GM19043 (cell line): ENCODE results near the gene MYO1D.

Source experiments
- ATAC-seq: cut with Tn5 transposase; IDR thresholded peaks from one replicate; pipeline ENCODE4 v1.9.1; 2021; ENCODE audit warnings: low read depth; ENCODE audit not compliant: unreplicated experiment

Gene MYO1D

DNA sequence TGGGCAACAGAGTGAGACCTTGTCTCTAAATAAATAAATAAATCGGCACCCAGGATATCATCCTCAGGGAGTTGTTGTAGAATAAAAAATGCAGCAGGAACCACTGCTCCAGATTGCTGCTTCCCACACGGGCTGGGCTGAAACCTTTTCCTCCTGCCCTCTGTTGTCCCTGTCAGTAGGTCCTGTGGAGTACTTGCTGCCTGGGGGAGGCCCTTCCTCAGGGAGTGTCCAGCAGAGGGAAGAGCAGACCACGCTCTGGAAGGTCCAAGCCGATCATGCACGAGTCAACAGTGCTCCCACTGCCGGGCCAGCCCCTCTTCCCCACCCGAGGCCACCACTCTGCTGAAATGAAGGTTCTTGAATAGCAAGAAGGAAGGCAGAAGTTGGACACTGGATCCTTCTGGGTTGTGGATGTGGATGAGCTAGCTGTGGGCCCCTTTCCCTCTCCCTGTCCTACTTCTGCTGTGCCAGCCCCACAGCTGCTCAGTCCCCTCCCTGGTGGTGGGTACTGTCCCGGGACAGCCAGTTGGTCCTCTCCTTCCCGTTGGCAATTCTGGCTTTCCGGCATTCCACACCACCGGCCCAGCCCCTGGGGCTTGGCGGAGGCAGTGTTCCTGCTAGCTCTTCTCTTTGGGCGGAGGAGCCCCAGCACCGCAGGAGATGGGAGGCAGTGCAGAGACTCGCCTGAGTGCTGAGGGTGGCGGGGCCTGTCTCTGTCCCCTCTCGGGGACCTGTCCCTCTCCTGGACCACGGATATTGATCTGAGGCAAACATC, 379.3 kb downstream of the MYO1D start:
- no peak for ATAC-seq

DNA sequence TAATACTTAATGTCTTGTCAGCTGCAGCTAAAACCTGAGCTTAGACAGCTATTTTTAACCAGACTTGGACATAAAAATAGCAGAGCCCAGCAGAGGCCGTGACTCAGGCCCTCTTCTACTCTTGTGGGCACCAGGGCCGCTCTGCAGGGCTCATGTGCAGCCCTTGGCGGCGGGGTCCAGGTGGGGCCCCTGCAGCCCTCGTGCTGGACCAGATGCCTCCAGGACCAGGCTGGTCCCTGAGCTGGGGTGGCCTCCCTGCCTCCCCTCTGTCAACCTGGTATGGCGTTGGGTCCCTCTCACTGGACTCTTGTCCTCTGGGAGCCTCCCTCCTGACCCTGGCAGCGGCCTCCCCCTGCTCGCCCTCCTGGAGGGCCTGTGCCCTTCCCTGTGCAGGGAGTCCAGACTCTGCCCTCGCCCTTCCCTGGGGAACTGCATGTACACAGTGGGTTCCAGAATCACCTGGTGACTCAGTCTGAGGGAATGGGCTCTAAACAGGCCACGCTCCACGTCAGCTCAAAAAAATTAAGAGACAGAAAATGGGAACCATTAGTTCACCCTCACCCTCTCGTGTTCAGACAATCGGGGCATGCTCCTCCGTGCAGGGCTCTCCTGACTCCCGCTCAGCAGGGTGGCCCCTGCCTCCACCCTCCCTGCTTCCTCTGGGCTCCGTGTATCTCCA, 380.4 kb downstream of the MYO1D start:
- ATAC-seq = no peak

DNA sequence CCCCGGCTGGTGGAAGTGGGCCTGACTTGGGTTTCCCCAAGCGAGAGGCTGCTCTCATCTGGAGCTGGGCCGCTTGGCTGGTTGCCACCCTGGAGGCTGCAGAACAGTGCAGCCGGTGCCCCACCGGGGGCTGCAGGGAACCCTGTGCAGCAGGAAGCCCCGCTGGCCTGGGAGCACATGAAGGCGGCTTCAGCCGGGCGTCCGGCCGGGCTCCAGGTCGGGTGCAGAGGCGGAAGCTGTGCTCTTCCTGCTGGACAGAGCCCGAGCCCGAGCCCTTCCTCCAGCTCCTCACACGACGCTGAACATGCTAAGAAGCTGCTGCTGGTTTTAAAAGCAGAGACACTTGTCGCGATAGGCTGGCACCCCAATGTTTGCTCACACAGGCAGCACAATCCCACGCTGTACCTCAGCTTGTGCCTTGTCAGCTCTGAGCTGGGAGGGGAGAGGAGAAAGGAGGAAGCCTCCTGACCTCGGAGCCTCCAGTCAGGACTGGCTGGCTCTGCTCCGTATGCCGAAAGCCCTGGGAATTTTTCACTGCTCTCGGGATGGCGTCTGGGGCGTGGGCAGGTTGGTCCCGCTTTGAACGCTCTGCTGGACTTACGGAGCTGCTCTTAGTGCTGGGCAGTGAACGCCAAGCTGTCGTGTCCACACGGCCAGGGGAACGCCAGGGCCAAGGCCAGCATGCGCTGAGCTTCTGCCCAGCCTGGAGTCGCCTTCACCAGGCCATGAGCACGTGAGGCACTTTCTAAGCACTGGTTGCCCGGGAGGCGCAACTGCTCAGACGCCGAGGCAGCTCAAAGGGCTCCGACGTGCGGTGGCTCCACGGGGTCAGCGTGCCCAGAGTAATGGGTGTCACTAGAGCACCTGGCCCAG, 381.3 kb downstream of the MYO1D start:
- no peak for ATAC-seq

DNA sequence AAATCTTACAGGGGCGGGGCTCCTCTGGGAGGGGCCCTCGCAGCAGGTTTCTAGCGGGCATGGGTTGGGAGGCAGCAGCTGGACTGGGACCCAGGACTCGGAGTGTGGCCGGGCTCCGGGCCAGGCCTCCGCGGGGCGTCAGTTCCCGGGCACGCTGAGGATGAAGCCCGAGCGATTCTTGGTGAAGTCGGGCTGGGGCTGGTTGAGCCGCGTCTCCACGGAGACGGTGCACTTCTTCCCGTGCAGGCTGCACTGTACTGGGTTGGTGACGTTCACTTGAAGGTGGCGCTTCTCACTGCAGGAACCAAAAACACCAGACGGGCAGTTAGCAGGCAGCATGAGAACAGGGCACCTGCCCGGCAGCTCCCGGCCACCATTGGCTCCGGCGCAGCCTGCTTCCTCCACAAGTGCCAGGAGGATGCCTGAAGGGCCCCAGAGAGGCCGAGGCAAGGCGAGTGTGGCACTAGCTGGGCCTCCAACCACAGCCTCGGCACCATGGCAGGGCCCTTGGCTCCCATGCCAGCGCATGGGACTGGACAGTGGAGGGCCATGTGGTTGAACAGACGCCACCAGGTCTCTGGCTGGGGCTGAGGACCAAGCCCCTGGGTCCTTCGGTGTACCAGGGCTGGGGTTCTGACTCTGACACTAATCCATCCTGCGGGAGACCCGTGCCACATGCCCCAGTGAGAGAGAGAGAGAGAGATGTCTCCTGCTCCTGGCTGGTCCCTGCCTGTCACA, 382.1 kb downstream of the MYO1D start:
- ATAC-seq = no peak

DNA sequence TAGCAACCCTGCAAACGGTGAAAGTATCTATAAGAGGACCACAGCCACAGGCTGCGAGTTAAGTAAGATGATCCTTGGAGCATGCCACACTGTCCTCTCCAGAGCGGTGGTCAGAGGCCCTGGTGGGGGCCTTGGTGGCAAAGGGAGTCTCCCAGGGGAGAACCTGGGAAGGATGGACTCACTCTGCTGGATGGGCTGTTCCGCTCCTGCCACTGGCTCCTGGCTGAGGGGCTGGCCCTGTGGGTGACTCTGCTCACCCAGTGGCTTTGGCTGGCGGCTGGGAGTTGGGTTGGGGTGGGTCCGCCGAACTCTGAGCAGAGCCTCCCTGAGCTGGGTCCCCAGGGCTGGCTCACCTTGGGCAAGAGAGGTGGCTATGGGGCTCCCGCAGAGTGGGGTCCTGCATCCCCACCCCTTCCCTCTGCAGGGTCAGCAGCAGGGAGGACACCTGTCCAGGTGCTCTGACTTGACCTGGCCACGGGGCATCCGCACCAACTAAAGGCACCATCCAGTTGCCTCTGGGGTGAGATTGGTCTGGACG, 382.9 kb downstream of the MYO1D start:
- no peak for ATAC-seq

DNA sequence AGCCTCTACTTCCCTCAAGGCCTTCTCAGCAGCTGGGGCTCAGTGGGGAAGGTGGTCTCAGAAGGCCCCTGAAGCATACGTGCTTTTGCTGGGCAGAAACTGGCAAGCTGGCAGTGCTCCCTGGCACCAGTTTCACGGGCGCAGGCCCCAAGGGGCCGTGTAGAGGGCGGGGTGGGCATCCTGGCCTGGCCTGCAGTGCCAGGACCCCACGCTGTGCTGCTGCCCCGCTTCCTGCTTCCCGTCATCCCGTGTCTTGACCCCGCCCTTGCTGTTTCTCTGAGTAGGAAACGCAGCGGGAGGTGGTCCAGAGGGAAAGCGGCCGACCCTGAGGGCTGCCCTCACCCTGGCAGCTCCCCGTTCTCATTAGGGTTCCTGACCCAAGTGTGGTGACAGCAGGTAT, 383.4 kb downstream of the MYO1D start:
- no peak for ATAC-seq

DNA sequence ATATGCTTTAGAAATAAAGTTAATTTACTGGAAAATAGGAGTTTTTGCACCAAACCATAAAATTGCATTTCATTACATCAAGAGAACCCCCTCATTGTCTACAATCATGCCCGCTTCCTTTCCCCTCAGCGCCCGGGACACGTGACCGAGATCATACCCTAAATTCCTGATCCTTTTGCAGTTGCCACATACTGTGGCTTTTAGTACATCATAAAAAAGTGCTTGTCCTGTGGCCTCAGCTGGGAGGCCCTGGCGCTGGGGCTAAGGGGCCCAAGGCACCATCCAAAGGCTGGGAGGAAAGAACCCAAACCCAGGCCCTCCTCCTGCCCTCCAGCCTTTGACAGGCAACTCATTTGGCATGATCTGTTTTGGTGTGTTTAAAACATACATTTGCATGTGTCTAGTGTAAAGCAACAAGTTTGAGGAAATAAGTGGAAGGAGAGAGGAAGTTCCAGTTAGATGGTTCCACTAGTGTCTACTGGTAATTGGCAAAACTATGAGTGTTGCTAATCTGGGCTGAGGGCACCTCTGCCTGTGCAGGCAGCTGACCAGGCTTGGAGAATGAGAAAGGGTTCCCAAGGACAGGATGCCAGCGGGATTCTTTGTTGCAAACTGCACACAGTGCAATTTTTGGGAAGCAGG, 384.2 kb downstream of the MYO1D start:
- ATAC-seq = no peak

DNA sequence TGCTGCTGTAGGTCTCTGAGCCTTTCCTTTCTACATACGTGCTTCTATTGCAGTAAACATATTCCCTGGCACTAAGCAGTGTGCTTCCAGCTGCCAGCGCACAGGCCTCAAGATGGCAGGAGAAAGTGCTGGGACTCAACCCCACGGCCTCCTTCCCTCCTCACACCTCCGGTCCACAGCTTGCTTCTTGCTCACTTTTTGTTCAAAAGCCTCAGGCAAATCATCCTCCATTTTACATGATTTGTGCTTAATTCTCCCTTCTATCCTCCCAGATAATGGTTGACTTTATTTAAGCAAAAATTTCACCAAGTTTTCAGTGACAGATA, 384.7 kb downstream of the MYO1D start:
- ATAC-seq = no peak

DNA sequence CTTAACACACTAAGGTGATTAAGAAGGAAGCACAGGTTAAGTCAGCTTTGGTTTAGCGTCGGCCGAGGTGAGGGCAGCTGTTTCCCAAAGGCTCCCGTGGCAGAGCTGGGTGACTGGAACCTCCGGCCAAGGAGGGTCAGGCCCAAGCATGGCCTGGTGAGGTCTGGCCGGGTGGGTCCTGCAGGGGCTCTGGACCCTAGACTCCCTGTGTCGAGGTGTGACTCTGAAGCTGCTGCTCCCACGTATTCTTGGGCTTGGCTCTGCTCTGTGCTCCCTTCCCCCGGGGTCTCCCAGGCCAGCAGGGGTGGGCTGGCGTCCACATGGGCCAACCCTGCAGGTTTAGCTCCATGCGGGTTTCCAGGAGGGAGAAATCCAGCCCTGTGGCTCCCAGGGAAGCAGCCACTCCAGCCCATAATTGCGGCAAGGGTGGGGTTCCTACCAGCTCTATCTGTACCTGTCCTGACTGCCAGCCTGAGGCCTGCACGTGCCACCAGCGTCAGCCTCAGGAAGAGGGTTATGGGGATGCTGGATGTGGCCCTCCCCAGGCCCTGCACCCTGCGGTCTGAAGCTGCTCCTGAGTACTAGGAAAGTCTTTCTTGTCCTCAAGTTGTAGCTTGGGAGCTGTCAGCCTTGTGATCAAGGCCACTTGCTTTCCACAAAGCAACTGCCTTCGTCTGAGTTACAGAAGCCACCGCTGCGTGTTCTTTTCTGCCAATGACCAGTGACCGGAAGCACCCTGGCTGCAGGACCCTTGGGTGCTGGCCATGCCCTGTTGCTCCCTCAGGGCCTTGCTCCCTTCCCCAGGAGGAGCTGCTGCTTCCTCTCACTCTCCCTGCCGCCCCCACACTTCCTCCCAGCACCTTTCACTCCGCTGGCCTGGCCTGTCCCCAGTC, 385.3 kb downstream of the MYO1D start:
- ATAC-seq = no peak

DNA sequence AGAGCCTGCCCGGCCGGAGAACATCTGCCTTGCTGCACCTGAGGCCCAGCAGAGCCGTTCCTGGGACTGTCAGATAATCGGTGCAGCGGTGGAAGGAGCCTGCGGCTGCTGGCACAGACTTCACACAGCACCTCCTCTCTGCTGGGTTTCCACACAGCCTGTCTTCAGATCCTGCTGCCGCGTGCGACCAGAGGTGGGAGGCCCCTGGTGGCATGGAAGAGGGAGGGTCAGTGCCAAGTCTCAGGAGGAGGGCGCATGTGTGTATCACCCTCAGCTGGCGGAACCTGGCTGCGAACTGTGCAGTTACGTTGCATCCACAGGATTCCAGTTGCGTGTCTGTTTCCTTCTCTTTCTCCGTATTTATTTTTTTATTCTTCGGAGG, 386.8 kb downstream of the MYO1D start:
- ATAC-seq = no peak

DNA sequence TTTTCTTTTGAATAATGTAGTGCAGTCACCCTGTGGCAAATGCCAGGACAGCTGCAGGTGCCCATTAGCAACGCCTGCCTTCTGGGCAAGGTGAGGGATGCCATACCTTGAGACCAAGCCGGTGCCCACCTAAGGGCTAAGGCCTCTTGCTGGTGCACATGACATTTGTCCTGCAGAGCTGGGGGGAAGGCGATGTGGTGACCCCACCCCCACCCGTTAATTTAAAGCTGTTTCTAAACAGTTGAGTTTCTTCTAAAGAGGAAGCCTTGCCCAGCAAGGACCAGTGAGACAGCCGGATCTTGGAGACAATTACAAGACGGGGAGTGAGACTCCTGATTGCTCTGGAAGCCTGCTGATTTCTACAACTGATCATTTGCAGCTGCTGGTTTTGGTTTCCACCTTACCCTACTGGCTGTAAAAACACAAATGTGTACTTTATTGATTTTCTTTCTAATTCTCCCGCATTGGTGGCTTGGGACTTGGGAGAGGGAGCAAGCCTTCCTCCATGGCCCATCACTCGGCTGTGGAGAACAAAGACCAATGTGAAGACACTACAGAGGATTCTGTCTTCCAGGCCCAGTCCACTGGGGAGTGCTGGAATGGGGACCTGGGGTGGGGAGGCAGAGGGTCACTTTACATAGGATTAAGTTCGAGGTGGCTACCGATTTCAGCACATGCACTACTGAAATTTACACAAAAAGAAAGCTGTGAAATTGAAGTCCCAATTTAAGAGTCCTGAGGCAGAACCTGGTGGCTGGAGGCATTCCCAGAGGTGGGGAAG, 387.4 kb downstream of the MYO1D start:
- ATAC-seq = no peak

DNA sequence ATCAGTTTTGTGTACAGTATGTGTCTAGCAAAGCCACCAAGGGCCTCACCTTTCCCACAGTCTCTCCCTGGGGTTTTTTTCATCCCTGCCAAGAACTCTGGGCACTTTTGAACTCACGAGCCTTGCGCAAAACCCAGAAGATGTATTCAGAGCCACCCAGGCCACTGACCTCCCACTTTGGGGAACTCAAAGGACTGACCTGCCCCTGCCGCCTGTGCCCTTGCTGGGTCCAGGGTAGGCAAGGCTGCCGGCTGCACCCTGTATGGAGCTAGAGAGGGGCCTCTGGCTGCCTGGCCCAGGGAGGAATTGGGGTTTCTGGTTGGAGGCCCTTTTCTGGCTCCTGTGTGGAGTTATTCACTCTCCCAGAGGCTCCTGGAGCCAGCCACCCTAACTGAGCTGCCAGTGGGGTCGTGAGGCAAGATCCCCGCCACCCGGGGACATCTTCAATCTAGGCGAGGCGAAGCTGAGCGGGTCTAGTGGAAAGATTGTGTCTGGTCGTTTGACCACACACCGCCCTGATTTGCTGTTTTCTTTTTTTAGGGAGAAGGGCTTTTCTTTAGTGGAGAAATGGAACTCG, 388.2 kb downstream of the MYO1D start:
- ATAC-seq = no peak

DNA sequence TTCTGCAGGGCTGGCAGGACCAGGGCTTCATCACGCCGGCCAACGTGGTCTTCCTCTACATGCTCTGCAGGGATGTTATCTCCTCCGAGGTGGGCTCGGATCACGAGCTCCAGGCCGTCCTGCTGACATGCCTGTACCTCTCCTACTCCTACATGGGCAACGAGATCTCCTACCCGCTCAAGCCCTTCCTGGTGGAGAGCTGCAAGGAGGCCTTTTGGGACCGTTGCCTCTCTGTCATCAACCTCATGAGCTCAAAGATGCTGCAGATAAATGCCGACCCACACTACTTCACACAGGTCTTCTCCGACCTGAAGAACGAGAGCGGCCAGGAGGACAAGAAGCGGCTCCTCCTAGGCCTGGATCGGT, 388.8 kb downstream of the MYO1D start:
- ATAC-seq = no peak

DNA sequence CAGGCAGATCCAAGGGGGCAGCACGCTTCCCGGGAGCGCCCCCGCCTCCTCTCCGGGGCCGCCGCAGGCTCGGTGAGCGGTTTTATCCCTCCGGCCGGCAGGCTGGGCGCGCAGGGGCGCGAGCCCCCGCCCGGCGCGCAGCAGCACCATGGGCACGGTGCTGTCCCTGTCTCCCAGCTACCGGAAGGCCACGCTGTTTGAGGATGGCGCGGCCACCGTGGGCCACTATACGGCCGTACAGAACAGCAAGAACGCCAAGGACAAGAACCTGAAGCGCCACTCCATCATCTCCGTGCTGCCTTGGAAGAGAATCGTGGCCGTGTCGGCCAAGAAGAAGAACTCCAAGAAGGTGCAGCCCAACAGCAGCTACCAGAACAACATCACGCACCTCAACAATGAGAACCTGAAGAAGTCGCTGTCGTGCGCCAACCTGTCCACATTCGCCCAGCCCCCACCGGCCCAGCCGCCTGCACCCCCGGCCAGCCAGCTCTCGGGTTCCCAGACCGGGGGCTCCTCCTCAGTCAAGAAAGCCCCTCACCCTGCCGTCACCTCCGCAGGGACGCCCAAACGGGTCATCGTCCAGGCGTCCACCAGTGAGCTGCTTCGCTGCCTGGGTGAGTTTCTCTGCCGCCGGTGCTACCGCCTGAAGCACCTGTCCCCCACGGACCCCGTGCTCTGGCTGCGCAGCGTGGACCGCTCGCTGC, 389.3 kb downstream of the MYO1D start:
- ATAC-seq = no peak

DNA sequence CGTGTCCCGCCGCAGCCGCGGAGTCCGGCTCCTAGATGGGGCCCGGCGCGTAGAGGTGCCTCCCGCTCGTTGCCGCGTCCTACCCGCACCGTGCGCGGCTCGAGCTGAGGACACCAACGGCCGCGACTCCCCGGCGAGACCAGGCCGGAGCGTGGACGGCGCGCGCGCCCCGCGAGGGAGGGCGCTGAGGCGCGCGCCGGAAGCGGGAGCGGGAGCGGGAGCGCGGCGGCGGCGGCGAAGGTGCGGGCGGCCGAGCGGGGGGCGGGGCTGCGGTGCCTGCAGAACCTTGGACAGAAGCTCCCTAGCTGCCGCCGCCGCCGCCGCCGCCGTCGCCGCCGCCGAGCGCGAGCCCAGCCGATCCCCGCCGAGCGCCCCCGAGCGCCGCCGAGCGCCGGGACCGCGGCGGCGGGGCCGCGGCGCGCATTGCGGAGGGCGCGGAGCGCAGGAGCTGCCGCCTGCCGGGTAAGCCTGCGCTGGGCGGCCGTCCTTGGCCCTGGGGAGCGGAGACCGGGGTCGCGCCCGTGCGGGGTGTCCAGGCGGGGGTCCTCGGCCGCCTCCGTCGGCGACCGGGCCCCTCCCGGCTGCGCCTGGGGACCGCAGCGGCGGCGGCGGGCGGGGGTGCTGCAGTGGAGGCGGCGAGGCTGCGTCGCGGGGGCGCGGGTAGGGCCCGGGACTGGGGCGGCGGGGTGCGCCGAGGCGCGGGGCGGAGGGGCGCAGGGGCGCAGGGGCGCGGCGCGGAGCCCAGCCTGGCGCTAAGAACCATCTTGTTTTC, 390.0 kb downstream of the MYO1D start, which contains the start of gene CDK5R1:
TSS of gene CDK5R1 (plus strand) at position 293 of the 772 bp plus-strand sequence. CDS start 628 bp downstream, outside the sequence.
- ATAC-seq = no peak

DNA sequence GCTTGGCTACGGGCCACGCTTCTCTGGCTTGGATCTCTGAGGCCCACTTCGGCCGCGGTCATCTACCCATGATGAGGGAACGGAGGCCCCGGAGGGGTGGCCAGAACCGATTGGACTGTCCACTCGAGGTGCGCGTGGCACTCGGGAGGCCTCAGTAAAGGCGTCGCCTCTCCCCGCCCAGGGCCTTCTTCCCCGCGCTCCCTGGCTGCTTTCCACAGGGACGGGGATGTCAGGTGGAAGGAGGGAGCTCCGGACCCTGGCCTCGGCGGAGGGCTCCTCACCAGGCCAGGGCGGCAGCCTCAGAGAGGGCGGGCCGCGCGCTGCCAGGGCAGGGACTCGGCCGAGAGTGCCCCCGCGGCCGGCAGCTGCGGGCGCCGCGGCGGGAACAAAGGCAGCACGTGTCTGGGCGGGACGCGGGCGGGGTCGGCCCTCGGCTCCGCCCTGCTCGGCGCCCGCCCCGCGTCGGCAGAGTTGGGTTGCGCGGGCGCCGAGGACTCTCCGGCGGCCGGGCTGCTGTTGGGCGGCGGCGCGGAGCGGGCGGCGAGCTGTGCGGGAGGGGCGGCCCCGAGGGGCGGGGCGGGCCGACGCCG, 390.7 kb downstream of the MYO1D start:
- no peak for ATAC-seq
